Aorta (tissue), 5 donors: ENCODE results near the gene JPH3. TPM values are rescaled to one million over a fixed set of nuclear protein-coding genes. Genes with fewer than 3 reads are reported as not detected.

Experiments
- ATAC-seq: fragments of 200-7000 bp; cut with Tn5 transposase; one replicate; pipeline ENCODE4 v1.9.1; 2022; ENCODE audit warnings: moderate library complexity; ENCODE audit not compliant: low FRiP score
- DNase-seq, 2 donors: peaks; one replicate each; pipeline ENCODE4 v3.0.0-alpha.2; 2020
- H3K27ac ChIP-seq, 2 donors: one replicate each; pipeline ENCODE4 v1.5.1; 2013; ENCODE audit warnings: low read length in 2 of 2, mild to moderate bottlenecking in 2 of 2, moderate library complexity in 2 of 2, control low read depth in 1 of 2, inconsistent platforms in 1 of 2, low read depth in 1 of 2
- H3K27me3 ChIP-seq, 2 donors: one replicate each; pipeline ENCODE4 v1.6.1; 2013; ENCODE audit warnings: control low read depth in 1 of 2, low read length in 1 of 2, mild to moderate bottlenecking in 1 of 2, moderate library complexity in 1 of 2; ENCODE audit not compliant: insufficient read depth in 2 of 2, control insufficient read depth in 1 of 2
- H3K36me3 ChIP-seq, 2 donors: one replicate each; pipeline ENCODE4 v1.6.1; 2013; ENCODE audit warnings: control low read depth in 1 of 2, low read length in 1 of 2, mild to moderate bottlenecking in 1 of 2; ENCODE audit not compliant: insufficient read depth in 2 of 2, control insufficient read depth in 1 of 2
- H3K4me1 ChIP-seq, 2 donors: one replicate each; pipeline ENCODE4 v1.6.1; 2013; ENCODE audit warnings: low read length in 2 of 2, control low read depth in 1 of 2, mild to moderate bottlenecking in 1 of 2, moderate library complexity in 1 of 2; ENCODE audit not compliant: insufficient read depth in 2 of 2, control insufficient read depth in 1 of 2
- H3K4me3 ChIP-seq, 2 donors: one replicate each; pipeline ENCODE4 v1.5.1; 2013; ENCODE audit warnings: low read length in 2 of 2, control low read depth in 1 of 2, mild to moderate bottlenecking in 1 of 2
- H3K9me3 ChIP-seq: one replicate; pipeline ENCODE4 v1.6.1; 2013; ENCODE audit warnings: mild to moderate bottlenecking, low read length; ENCODE audit not compliant: control insufficient read depth
- WGBS, 2 donors: extraction: QIAGEN DNeasy Blood & Tissue Kit; methylation state at CpG; one replicate each; pipeline ENCODE4 v1.1.7; 2013; 5-methylcytosine and 5-hydroxymethylcytosine counted together
- intact Hi-C, 2 donors: fragments of 100-400 bp; cut with DNase I; formaldehyde crosslinking; loops; one replicate each; pipeline versions ENCODE4 v1.14.2 to v1.15.0; 2022
- polyA plus RNA-seq, 2 donors: library from polyadenylated mRNA; stranded (reverse); fragments of 200-250 nt; gene quantifications; one replicate each; pipeline ENCODE4 v1.2.3, GENCODE V29; 2013
- total RNA-seq, 2 donors: library from RNA; stranded (reverse); fragmentation: NEBNext Ultra II Directional; extraction: Animal tissue kit (Norgen Biotek cat#: 25700); gene quantifications; one replicate each; pipeline ENCODE4 v1.2.1, GENCODE V29; 2021
- donor health status: healthy with polysubstance abuse.
- donor health status: Bipolar disorder and iron deficiency.
- donor health status: DM: no; HTN: no; CAD: no.
- donor health status: DM: no; HTN: no; CAD: no.
- donor health status: DM: yes; HTN: yes; CAD: no.

JPH3 gene
- total and polyA plus RNA-seq, 4 donors = 0.21 to 0.26 TPM; not detected in 2

- no peaks in the 10 kb centered on the region for H3K4me1 ChIP-seq
- no peaks in the 10 kb centered on the region for H3K36me3 ChIP-seq
- no peaks in the 10 kb centered on the region for H3K27me3 ChIP-seq
- H3K27ac ChIP-seq = no peak overlapping the region
- intact Hi-C loops = no loop called here
- ATAC-seq = no peak
- DNase-seq = no peak
- WGBS, 2 donors = 86% methylated on average over 12 of the region's 12 CpGs
- H3K4me3 ChIP-seq = no peak overlapping the region
- H3K9me3 ChIP-seq = no peaks in the 10 kb centered on the region
Measured at GRCh38 chr16:87692756-87693155, 90.4 kb downstream of the JPH3 start.

GRCh38 chr16:87693827-87694226, 91.5 kb downstream of the JPH3 start:
- Histone ChIP-seq H3K27me3 (no peaks in the 10 kb centered on the region), H3K4me1 (no peaks in the 10 kb centered on the region), H3K27ac (no peak overlapping the region), H3K4me3 (no peak overlapping the region), H3K36me3 (no peaks in the 10 kb centered on the region), H3K9me3 (no peaks in the 10 kb centered on the region)
- intact Hi-C loops = no loop called here
- WGBS, 2 donors = 92 to 95% methylated on average over 14 to 16 of the region's 16 CpGs
- ATAC-seq (no peak), DNase-seq (no peak)

- H3K9me3 ChIP-seq = no peaks in the 10 kb centered on the region
- no peaks in the 10 kb centered on the region for H3K27me3 ChIP-seq
- no peaks in the 10 kb centered on the region for H3K36me3 ChIP-seq
- no peak overlapping the region for H3K4me3 ChIP-seq
- no peak overlapping the region for H3K27ac ChIP-seq
- H3K4me1 ChIP-seq = no peaks in the 10 kb centered on the region
- intact Hi-C loops = no loop called here
- ATAC-seq (no peak), DNase-seq (no peak)
- WGBS, 2 donors = 91 to 92% methylated on average over 20 of the region's 20 CpGs
Measured at GRCh38 chr16:87694441-87695125, 92.3 kb downstream of the JPH3 start.

GRCh38 chr16:87695534-87695933, 93.2 kb downstream of the JPH3 start:
- no peak overlapping the region for H3K4me3 ChIP-seq
- no peaks in the 10 kb centered on the region for H3K27me3 ChIP-seq
- no peak overlapping the region for H3K27ac ChIP-seq
- H3K9me3 ChIP-seq = no peaks in the 10 kb centered on the region
- intact Hi-C loops = no loop called here
- H3K4me1 ChIP-seq = no peaks in the 10 kb centered on the region
- H3K36me3 ChIP-seq = no peaks in the 10 kb centered on the region
- no peak for ATAC-seq
- WGBS, 2 donors = 93 to 96% methylated on average over 12 of the region's 12 CpGs
- no peak for DNase-seq

GRCh38 chr16:87696726-87697125, 94.4 kb downstream of the JPH3 start:
- Histone ChIP-seq H3K4me3 (no peak overlapping the region), H3K9me3 (no peaks in the 10 kb centered on the region), H3K27ac (no peak overlapping the region), H3K27me3 (no peaks in the 10 kb centered on the region), H3K36me3 (no peaks in the 10 kb centered on the region), H3K4me1 (no peaks in the 10 kb centered on the region)
- intact Hi-C loops = no loop called here
- WGBS, 2 donors = 65 to 67% methylated on average over 18 of the region's 18 CpGs
- DNase-seq (no peak), ATAC-seq (no peak)

- no peaks in the 10 kb centered on the region for H3K36me3 ChIP-seq
- intact Hi-C loops = no loop called here
- no peak for ATAC-seq
Measured at GRCh38 chr16:87697256-87697655, 94.9 kb downstream of the JPH3 start.

GRCh38 chr16:87697792-87698191, 95.5 kb downstream of the JPH3 start:
- intact Hi-C loops = no loop called here
- Histone ChIP-seq H3K9me3 (no peaks in the 10 kb centered on the region), H3K27ac (no peak overlapping the region), H3K36me3 (no peaks in the 10 kb centered on the region), H3K4me1 (no peaks in the 10 kb centered on the region), H3K4me3 (no peak overlapping the region), H3K27me3 (no peaks in the 10 kb centered on the region)
- no peak for ATAC-seq
- DNase-seq = no peak
- 89 to 90% methylated on average over 14 of the region's 14 CpGs for WGBS, 2 donors

More at GRCh38 chr16:87697256-87697655, 94.9 kb downstream of the JPH3 start:
- H3K9me3 ChIP-seq = no peaks in the 10 kb centered on the region
- no peaks in the 10 kb centered on the region for H3K4me1 ChIP-seq
- WGBS, 2 donors = 94% methylated on average over 21 of the region's 21 CpGs
- H3K4me3 ChIP-seq = no peak overlapping the region
- no peak for DNase-seq
- no peaks in the 10 kb centered on the region for H3K27me3 ChIP-seq
- no peak overlapping the region for H3K27ac ChIP-seq

- Histone ChIP-seq H3K27me3 (no peaks in the 10 kb centered on the region), H3K4me1 (no peaks in the 10 kb centered on the region), H3K4me3 (no peak overlapping the region), H3K9me3 (no peaks in the 10 kb centered on the region), H3K36me3 (peaks cover 0 to 2% of the 10 kb centered on the region in 2 donors), H3K27ac (no peak overlapping the region)
- ATAC-seq (no peak), DNase-seq (no peak)
- intact Hi-C loops = no loop called here
- WGBS, 2 donors = 92 to 95% methylated on average over 7 of the region's 7 CpGs
Measured at GRCh38 chr16:87698241-87698640, 95.9 kb downstream of the JPH3 start.

GRCh38 chr16:87698676-87699199, 96.4 kb downstream of the JPH3 start:
- ATAC-seq (no peak), DNase-seq (no peak)
- Histone ChIP-seq H3K27ac (no peak overlapping the region), H3K4me3 (no peak overlapping the region), H3K27me3 (no peaks in the 10 kb centered on the region), H3K36me3 (peaks cover 0 to 4% of the 10 kb centered on the region in 2 donors), H3K4me1 (no peaks in the 10 kb centered on the region), H3K9me3 (no peaks in the 10 kb centered on the region)
- 91 to 93% methylated on average over 20 of the region's 20 CpGs for WGBS, 2 donors
- intact Hi-C loops = no loop called here
